HG03064 (cell line): ENCODE results near the gene ZNRF4.
"Not testable (repeated sequence)": the region's sequence is repeated elsewhere in the genome, so short reads cannot be mapped to it uniquely, and the experiment has no call there.

Source experiments
- ATAC-seq: cut with Tn5 transposase; IDR thresholded peaks from one replicate; pipeline ENCODE4 v1.9.1; 2021; ENCODE audit warnings: low read depth; ENCODE audit not compliant: unreplicated experiment

ZNRF4 gene

GRCh38 chr19:5470264-5470671 lies 15.1 kb downstream of the ZNRF4 start:
- ATAC-seq = no peak

GRCh38 chr19:5472286-5472685 lies 17.1 kb downstream of the ZNRF4 start:
- ATAC-seq = no peak

GRCh38 chr19:5473646-5474045 lies 18.4 kb downstream of the ZNRF4 start:
- ATAC-seq = no peak

- ATAC-seq = no peak
Observed at GRCh38 chr19:5477451-5478215, 22.4 kb downstream of the ZNRF4 start.

GRCh38 chr19:5478241-5478924 lies 23.2 kb downstream of the ZNRF4 start:
- no peak for ATAC-seq

GRCh38 chr19:5478925-5479588 lies 23.8 kb downstream of the ZNRF4 start:
- ATAC-seq = no peak

GRCh38 chr19:5479958-5480357 lies 24.7 kb downstream of the ZNRF4 start:
- ATAC-seq = no peak

GRCh38 chr19:5480427-5480836 lies 25.2 kb downstream of the ZNRF4 start:
- no peak for ATAC-seq

GRCh38 chr19:5481957-5482356 lies 26.7 kb downstream of the ZNRF4 start:
- ATAC-seq = no peak

- ATAC-seq = no peak
Observed at GRCh38 chr19:5484398-5485285, 29.4 kb downstream of the ZNRF4 start.

GRCh38 chr19:5485286-5485636 lies 30.0 kb downstream of the ZNRF4 start:
- ATAC-seq = no peak

GRCh38 chr19:5485658-5486057 lies 30.4 kb downstream of the ZNRF4 start:
- ATAC-seq = not testable (repeated sequence)

GRCh38 chr19:5487222-5487621 lies 32.0 kb downstream of the ZNRF4 start:
- no peak for ATAC-seq

GRCh38 chr19:5489551-5489950 lies 34.3 kb downstream of the ZNRF4 start:
- ATAC-seq = no peak

- ATAC-seq = no peak
Observed at GRCh38 chr19:5491565-5491964, 36.3 kb downstream of the ZNRF4 start.

GRCh38 chr19:5492281-5492634 lies 37.0 kb downstream of the ZNRF4 start:
- ATAC-seq = no peak

- ATAC-seq = no peak
Observed at GRCh38 chr19:5492635-5493409, 37.6 kb downstream of the ZNRF4 start.

- ATAC-seq = no peak
Observed at GRCh38 chr19:5494773-5495172, 39.6 kb downstream of the ZNRF4 start.

GRCh38 chr19:5495792-5496191 lies 40.6 kb downstream of the ZNRF4 start:
- ATAC-seq = no peak

- no peak for ATAC-seq
Observed at GRCh38 chr19:5497297-5497696, 42.1 kb downstream of the ZNRF4 start.
